Measurements from ENCODE around the gene AGAP2.

Gene AGAP2

GRCh38 chr12:57767305-57767698, 28.8 kb upstream of the AGAP2 start:
- DNase-seq, result no peak

GRCh38 chr12:57766464-57767304, 28.1 kb upstream of the AGAP2 start, which contains the start of gene CYP27B1:
Gene CYP27B1 (minus strand): TSS chr12:57767078. CDS start chr12:57767041, 37 bp downstream.
- DNase-seq, result peak; percentile 38

- no peak for DNase-seq
These were observed 27.3 kb upstream of the AGAP2 start for GRCh38 chr12:57765698-57766463.

GRCh38 chr12:57765003-57765697, 26.6 kb upstream of the AGAP2 start:
- DNase-seq, result peak; percentile 60

GRCh38 chr12:57764662-57765002, 26.1 kb upstream of the AGAP2 start:
- no peak for DNase-seq

- DNase-seq, result no peak
These were observed 25.5 kb upstream of the AGAP2 start for GRCh38 chr12:57763881-57764661.

- DNase-seq, result no peak
These were observed 23.9 kb upstream of the AGAP2 start for GRCh38 chr12:57762463-57762862.

- DNase-seq, result no peak
These were observed 23.0 kb upstream of the AGAP2 start for GRCh38 chr12:57761391-57761998.

GRCh38 chr12:57760347-57760982, 21.9 kb upstream of the AGAP2 start:
- no peak for DNase-seq

- no peak for DNase-seq
These were observed 20.9 kb upstream of the AGAP2 start for GRCh38 chr12:57759360-57759980.

GRCh38 chr12:57758552-57759359, 20.2 kb upstream of the AGAP2 start:
- DNase-seq, result no peak

- DNase-seq, result no peak
These were observed 19.2 kb upstream of the AGAP2 start for GRCh38 chr12:57757771-57758170.

- DNase-seq, result peak; percentile 35
These were observed 18.1 kb upstream of the AGAP2 start for GRCh38 chr12:57756406-57757341.

GRCh38 chr12:57755454-57756372, 17.2 kb upstream of the AGAP2 start:
- peak; percentile 69 for DNase-seq

GRCh38 chr12:57755194-57755453, 16.6 kb upstream of the AGAP2 start:
- DNase-seq, result no peak

GRCh38 chr12:57754411-57755193, 16.1 kb upstream of the AGAP2 start, which contains the start of gene MARCHF9:
Gene MARCHF9 (plus strand): TSS chr12:57755103. CDS start chr12:57755529, 426 bp downstream.
- DNase-seq, result peak; percentile 65

Data from right kidney (tissue), 1 donor.